Fibroblast of mammary gland (primary cell): ENCODE results near the gene WFS1.

Experiments
- DNase-seq: peaks from one replicate; pipeline ENCODE4 v3.0.0-alpha.2; 2010; ENCODE audit warnings: low read depth
- H3K4me3 ChIP-seq: 2 replicates; pipeline ENCODE4 v1.5.1; 2011; ENCODE audit warnings: low read depth, mild to moderate bottlenecking, low read length, moderate library complexity; ENCODE audit not compliant: control insufficient read depth
- CTCF ChIP-seq: conservative IDR thresholded peaks from 2 replicates; pipeline ENCODE4 v1.5.1; 2011; ENCODE audit warnings: low read depth, low read length, inconsistent platforms; ENCODE audit not compliant: control insufficient read depth, insufficient read depth

Gene WFS1

GRCh38 chr4:6346373-6347110 is 76.9 kb downstream of the WFS1 start:
- TF ChIP-seq CTCF, result no peak
- H3K4me3 ChIP-seq, result no peak overlapping the region
- DNase-seq, result no peak

- no peak for TF ChIP-seq CTCF
- no peak for DNase-seq
- no peak overlapping the region for H3K4me3 ChIP-seq
Observed at GRCh38 chr4:6347511-6348045, 77.9 kb downstream of the WFS1 start.

- TF ChIP-seq CTCF, result no peak
- no peak overlapping the region for H3K4me3 ChIP-seq
- no peak for DNase-seq
Observed at GRCh38 chr4:6348408-6348807, 78.8 kb downstream of the WFS1 start.

- no peak for TF ChIP-seq CTCF
- no peak overlapping the region for H3K4me3 ChIP-seq
- peak; percentile 19 for DNase-seq
Observed at GRCh38 chr4:6349896-6350603, 80.4 kb downstream of the WFS1 start.

- no peak overlapping the region for H3K4me3 ChIP-seq
- TF ChIP-seq CTCF, result no peak
- DNase-seq, result no peak
Observed at GRCh38 chr4:6350646-6351045, 81.0 kb downstream of the WFS1 start.

- no peak for DNase-seq
Observed at GRCh38 chr4:6351246-6352000, 81.8 kb downstream of the WFS1 start.

More at GRCh38 chr4:6351246-6352000, 81.8 kb downstream of the WFS1 start:
- no peak for TF ChIP-seq CTCF
- H3K4me3 ChIP-seq, result no peak overlapping the region
